ENCODE results near the gene ANGPTL3.

DNA sequence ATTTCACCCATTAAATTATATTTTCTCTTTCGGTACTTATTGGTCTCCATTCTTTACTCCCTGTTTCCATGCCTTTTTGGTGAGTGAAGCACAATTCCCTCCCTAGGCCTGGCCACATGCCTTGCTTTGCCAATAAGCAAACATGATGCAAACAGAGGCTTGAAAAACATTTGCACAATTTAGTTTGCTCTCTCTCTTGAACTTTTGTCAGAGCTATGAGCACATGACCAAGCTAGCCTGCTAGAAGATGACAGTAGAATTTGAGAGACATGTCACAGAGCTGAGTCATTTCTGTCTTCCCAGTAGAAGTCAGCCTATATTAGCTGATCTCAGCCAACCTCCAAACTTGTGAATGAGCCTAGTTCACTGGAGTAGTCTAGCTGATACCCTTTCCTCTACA, 24.6 kb downstream of the ANGPTL3 start:
- no peak for TF ChIP-seq YY1 (IDR thresholded peaks at IDR 0.05; ENCODE audit: insufficient read depth, insufficient read length)
- no peak for TF ChIP-seq SUZ12 (IDR thresholded peaks at IDR 0.05; ENCODE audit: extremely low read depth, insufficient read depth, insufficient read length)
- TF ChIP-seq ZNF274 (IDR thresholded peaks at IDR 0.05; ENCODE audit: low read depth, low read length): no peak

Data from NT2/D1 (cell line).